D721Med (cell line): Measurements from ENCODE around the gene ERMN.

Experiments
- DNase-seq: peaks from one replicate; pipeline ENCODE4 v3.0.0; 2011; ENCODE audit warnings: low spot score; ENCODE audit not compliant: insufficient read length
- FAIRE-seq: peaks from 2 replicates; lab custom pipeline; 2011; peaks lifted over from hg19 to GRCh38; lab: Jason Lieb, UNC
- TF ChIP-seq, protein P1 (sequence below): IDR thresholded peaks from 2 replicates; pipeline ENCODE4 v1.5.1; 2012; ENCODE audit warnings: mild to moderate bottlenecking, control low read depth; ENCODE audit not compliant: insufficient read depth; ENCODE audit errors: missing control alignments

The ERMN gene

DNA sequence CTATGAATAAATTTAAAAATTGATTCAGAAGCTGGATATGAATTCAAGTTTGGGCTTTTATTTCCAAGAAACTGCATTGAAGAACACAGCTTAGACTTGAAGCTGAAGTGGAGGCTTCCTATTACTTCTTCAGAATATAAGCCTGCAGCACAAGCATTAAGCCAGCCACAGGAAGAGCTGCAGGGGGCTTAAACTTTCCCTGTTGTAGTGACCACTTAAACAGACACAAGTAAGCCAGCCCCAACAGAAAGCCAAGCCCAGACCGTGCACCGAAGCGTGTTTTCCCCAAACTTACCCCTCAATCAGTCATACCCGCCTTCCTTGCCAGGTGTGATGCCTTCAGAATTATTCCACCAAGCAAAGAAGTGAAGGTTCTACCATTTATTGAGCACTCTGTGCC, 28.7 kb downstream of the ERMN start:
- TF ChIP-seq, protein P1, sequence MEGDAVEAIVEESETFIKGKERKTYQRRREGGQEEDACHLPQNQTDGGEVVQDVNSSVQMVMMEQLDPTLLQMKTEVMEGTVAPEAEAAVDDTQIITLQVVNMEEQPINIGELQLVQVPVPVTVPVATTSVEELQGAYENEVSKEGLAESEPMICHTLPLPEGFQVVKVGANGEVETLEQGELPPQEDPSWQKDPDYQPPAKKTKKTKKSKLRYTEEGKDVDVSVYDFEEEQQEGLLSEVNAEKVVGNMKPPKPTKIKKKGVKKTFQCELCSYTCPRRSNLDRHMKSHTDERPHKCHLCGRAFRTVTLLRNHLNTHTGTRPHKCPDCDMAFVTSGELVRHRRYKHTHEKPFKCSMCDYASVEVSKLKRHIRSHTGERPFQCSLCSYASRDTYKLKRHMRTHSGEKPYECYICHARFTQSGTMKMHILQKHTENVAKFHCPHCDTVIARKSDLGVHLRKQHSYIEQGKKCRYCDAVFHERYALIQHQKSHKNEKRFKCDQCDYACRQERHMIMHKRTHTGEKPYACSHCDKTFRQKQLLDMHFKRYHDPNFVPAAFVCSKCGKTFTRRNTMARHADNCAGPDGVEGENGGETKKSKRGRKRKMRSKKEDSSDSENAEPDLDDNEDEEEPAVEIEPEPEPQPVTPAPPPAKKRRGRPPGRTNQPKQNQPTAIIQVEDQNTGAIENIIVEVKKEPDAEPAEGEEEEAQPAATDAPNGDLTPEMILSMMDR, result no peak
- FAIRE-seq (no peak), DNase-seq (no peak)

DNA sequence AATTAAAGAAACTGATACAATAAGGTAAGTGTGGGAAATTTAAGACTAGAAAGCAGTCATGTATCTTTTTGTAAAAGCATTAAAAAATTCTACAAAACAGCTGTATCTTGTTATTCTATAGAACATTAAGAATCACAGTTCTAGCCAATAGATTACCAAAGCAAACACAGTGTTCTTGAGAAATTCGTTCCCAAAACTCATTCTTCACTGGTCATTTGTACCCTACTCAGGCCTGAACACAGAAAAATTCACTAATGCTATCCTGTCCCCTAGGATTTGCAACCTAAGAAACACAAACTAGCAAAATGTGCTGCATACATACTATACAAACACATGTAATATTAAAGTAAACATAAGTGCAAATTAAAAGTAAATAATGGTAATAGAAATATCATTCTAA, 29.1 kb downstream of the ERMN start:
- TF ChIP-seq, protein P1, result no peak
- no peak for FAIRE-seq

DNA sequence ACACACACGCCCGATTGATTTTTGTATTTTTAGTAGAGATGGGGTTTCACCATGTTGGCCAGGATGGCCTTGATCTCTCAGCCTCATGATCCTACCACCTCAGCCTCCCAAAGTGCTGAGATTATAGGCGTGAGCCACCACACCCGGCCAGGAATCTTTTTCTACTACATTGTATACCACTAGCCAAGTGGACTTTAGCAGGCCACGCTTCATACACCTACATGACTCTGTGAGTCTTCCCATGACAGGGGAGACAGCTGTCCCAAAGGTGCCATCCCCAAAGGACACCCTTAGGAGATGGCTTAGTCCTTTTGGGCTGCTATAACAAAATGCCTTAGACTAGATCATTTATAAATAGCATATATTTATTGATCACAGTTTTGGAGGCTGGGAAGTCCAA, 32.8 kb downstream of the ERMN start:
- DNase-seq, result no peak
- TF ChIP-seq, protein P1, result no peak
- no peak for FAIRE-seq

More for the DNA sequence above, 29.1 kb downstream of the ERMN start:
- DNase-seq, result no peak

DNA sequence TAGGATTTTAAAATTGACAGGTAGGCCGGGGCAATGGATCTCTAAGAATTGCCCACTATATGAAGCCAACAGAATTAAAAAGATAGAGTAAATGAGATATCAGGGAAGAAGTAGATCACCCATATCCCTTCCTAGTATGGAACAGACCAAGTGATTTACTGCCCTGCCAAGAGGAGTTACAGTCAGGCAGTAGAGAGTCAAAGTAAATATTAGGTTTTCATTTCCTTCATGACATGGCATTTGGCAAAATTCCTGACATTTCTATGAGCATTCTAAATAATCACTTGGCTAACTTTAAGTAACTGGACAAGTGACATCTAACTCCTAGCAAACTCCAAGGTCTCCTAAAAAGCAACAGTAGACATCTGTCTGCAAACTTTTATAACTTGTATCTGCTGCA, 34.6 kb downstream of the ERMN start:
- FAIRE-seq (no peak), DNase-seq (no peak)
- TF ChIP-seq, protein P1, result no peak

DNA sequence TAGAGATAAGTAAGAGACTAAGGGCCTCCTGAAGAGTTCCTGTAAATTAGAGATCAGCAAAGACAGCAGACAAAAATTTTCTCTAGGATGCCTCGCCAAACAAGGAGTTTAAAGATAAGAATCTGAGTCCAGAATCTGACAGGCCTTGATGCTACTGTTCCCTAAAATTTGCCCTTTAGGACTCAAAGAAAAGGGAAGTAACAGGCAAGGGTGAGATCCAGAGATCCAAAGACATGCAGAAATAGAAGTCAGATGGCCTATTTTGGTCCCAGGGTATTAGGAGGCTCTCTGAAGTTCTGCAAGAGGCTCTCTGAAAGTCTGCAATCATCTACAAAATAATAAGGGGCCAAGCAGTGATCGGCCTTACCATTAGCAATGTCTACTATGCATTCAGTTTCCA, 35.1 kb downstream of the ERMN start:
- TF ChIP-seq, protein P1, result no peak
- FAIRE-seq, result no peak
- DNase-seq, result no peak

DNA sequence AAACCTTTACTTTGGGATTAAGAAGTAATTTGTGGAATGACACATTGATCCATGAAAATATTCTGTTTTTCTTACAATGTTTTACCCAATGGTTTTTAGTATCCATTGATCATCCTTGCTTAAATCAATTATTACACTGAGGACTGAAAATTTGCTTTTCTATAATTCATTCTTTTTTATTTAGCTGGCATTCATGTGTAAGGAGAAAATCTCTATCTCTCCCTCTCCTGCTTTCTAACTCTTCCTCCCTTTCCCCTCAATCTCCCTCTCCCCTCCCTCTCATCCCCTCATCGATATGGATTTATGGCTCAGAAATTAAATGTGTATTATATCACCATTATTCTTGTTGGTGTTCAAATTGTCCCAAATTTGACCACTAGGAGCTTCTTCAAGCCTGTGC, 38.5 kb downstream of the ERMN start:
- TF ChIP-seq, protein P1, result no peak
- FAIRE-seq (no peak), DNase-seq (no peak)

DNA sequence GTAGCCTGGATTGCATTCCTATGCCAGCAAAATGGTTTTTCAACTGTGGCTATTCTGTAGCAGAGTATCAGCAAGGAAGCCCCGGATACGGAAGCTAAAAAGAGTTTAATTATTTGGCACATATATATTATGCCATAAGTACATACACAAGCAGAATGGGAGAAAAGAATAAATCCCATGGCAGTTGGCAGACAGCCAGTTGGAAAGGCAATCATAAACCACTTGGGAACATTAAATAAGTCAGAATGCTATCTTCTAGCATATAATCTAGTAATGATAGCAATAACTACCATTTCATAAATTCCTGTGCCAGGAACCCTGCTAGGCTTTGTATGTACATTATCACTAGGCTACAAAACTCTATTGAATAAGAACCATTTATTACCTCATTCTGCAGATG, 42.2 kb downstream of the ERMN start:
- FAIRE-seq, result no peak
- no peak for DNase-seq
- TF ChIP-seq, protein P1, result no peak
